GM12873 (cell line): Measurements from ENCODE around the gene EPHA10.
A peak's percentile ranks its signal among the peaks of the same experiment; 100 is the strongest.

Experiments used
- TF ChIP-seq, protein P1 (sequence below): IDR thresholded peaks from 2 replicates; pipeline ENCODE4 v1.5.1; 2012; ENCODE audit warnings: low read depth, mild to moderate bottlenecking, moderate library complexity, low read length, control low read depth; ENCODE audit not compliant: insufficient read depth; ENCODE audit errors: missing control alignments

The EPHA10 gene

GRCh38 chr1:37685722-37686121, 79.2 kb downstream of the EPHA10 start:
- TF ChIP-seq, protein P1, sequence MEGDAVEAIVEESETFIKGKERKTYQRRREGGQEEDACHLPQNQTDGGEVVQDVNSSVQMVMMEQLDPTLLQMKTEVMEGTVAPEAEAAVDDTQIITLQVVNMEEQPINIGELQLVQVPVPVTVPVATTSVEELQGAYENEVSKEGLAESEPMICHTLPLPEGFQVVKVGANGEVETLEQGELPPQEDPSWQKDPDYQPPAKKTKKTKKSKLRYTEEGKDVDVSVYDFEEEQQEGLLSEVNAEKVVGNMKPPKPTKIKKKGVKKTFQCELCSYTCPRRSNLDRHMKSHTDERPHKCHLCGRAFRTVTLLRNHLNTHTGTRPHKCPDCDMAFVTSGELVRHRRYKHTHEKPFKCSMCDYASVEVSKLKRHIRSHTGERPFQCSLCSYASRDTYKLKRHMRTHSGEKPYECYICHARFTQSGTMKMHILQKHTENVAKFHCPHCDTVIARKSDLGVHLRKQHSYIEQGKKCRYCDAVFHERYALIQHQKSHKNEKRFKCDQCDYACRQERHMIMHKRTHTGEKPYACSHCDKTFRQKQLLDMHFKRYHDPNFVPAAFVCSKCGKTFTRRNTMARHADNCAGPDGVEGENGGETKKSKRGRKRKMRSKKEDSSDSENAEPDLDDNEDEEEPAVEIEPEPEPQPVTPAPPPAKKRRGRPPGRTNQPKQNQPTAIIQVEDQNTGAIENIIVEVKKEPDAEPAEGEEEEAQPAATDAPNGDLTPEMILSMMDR: no peak

DNA sequence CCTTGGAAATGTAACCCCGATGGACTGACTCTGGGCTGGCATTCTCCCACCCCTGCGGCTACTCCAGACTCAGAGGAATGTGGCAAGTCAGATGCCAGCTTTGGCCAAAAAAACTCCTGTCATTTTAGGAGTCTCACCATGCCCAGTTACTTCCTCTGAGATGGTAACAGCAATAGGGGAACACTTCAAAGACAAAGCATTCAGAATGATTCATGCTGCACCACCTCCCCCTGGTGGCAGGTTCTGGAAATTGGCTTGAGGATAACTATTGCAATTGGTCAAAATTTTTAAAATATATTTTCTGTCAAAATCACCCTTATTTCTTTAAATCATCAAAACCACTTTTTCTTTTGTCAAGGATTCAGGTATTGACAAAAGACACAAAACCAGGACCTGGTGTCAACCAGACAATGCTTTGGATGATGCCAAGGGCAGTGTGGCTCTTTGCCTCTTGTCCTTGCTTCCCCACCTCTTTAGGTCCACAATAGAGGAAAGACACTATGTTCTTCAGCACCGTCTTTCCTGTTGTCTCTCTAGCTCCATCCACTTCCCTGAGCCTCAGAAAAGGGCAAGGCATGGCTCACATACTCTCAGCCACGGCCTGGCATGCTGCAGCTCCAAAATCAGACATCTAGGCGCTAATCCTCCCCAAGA, 82.5 kb downstream of the EPHA10 start:
- TF ChIP-seq, protein P1: peak; percentile 81

DNA sequence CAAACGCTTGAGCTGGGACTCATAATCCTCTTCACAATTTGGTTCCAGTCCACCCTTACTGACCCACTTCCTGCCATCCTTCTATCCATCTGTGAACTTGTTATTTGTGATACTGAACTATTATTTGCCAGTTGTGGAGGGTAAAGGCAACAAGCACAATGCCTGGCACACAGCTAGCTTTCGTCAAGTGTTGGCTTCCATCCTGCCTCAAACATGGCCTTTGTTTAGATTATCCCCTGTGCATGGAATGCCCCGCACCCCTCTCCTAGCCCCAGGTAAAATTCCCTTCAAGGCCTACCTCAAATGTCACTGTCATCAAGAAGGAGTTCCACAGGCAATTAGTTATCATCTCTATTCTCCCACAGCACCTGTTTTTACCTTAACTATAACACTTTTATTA, 84.0 kb downstream of the EPHA10 start:
- TF ChIP-seq, protein P1: no peak

- TF ChIP-seq, protein P1: no peak
Measured at GRCh38 chr1:37677808-37678207, 87.1 kb downstream of the EPHA10 start.

GRCh38 chr1:37677143-37677439, 87.8 kb downstream of the EPHA10 start:
- TF ChIP-seq, protein P1: no peak

DNA sequence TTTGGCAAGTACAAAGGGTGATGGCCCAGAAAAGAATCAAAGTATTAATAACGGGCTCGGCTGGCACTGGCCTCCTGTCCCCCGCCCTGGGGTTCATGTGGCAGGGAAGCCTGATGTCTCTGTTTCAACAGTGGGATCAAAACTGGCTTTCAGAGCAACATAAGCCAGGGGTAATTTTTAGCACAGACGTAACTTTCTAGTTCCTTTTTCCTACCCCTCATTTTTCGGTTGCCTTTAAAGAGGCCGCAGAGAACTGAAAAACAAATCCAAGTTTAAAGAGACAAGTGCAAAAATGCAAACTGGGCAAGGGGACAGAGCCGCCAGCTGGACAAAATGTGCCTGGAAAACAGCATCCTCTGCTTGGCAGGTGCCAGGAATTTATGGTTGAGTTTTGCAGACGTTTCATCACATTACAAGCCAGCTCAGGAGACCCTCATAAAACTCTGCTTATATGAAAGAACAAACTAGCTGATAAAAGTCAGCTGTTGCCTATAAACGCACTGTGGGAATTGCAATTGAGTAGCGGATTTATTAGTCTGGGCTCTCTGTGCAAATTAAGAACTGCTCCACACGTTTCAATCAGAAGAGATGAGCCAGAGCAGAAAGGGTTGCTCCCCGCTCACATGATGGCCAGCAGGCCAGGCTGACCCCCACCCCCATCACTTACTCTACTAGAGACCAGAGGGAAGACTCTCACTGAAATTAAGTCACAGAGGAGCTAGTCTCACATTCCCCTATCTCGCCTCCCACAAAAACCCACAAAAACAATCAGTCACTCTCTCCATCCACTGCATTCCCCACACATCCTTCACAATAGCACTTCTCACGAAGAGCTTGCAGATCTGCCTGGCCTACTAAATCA, 88.4 kb downstream of the EPHA10 start:
- TF ChIP-seq, protein P1: no peak

- TF ChIP-seq, protein P1: no peak
Measured at GRCh38 chr1:37673920-37674319, 91.0 kb downstream of the EPHA10 start.
